ENCODE measurements around the gene DNAL4. TPM values are rescaled to one million over a fixed set of nuclear protein-coding genes. Genes with fewer than 3 reads are reported as not detected.

DNAL4 gene
- total RNA-seq, 1 donor from 2014 or later, result 5.5 TPM

DNA sequence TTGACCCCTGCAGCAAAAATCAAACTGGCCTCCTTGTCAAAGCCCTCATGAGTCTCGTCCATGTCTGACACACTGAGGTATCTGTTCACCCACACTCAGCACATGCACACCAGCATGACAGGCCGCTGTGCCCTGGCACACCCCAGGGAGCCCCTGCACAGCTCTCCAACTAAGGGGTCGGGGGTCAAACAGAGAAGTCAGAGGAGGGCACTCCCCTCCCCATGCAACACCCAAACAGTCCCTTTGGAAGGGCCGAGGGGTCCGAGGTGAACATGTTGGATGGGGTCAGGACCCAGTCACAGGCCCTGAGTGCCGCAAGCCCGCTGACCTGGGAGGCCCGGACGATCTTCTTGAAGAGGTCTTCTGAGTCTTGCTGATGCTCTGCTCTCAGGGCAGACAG, 52.8 kb downstream of the DNAL4 start:
- intact Hi-C loops (cut with micrococcal nuclease), result no loop called here
- Mint-ChIP-seq H3K27ac (peak overlapping the region; percentile 45), H3K36me3 (ENCODE audit: low read depth) (peaks cover 81% of the 10 kb centered on the region), H3K9me3 (no peaks in the 10 kb centered on the region), H3K4me1 (peaks cover 18% of the 10 kb centered on the region), H3K4me3 (no peak overlapping the region), H3K27me3 (no peaks in the 10 kb centered on the region)
- no peak for DNase-seq

DNA sequence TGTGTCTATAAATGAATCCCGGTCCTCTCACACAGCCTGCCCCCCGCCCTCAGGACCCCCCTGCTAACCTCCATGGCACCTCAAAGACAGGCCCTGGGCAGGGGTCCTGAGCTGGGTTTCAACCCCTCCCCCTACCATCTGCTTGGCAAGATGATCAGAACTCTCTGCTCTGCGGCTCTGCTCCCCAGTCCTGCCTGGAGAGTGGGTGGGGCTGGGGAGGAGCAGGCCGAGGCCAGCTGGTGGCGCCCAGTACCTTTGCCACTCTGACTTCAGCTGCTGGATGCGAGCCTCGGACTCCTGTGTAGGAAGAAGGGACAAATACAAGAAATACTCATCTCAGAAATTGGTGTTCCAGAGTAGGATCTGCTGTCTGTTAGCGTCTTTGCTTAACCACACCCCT, 53.2 kb downstream of the DNAL4 start:
- Mint-ChIP-seq H3K4me3 (no peak overlapping the region), H3K4me1 (peaks cover 22% of the 10 kb centered on the region), H3K9me3 (no peaks in the 10 kb centered on the region), H3K27me3 (no peaks in the 10 kb centered on the region), H3K36me3 (ENCODE audit: low read depth) (peaks cover 80% of the 10 kb centered on the region), H3K27ac (peak overlapping the region; percentile 45)
- intact Hi-C loops (cut with micrococcal nuclease), result no loop called here
- DNase-seq, result no peak

DNA sequence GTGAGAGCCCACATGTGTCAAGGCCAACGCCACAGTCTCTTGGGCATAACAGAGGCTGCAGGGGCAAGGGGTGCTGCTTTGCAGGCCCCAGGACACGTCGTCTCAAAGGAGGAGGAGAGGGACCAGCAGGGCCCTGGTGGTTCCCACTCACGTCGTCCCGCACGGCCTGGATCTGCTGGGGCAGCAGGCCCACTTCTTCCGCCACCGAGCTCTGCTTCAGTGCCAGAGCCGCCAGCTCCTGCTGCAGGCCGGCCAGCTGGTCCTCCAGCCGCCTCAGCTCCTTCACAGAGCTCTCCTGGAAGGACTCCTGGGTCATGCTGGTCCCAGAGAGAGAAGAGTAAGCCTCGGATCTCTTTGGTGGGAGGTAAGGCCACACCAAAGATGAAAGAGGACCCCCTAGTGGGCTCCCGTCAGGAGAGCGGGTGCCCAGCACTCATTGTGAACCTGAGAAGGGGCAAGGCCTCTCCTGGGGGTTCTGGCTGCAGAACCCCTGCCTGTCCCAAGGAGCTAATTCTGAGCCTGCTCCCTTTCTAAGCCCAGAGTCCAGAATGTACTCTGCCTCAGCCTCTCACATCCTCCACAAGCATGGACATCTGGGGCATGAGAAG, 53.7 kb downstream of the DNAL4 start:
- no peak for DNase-seq
- no peak overlapping the region for H3K4me3 Mint-ChIP-seq
- H3K27me3 Mint-ChIP-seq, result no peaks in the 10 kb centered on the region
- H3K9me3 Mint-ChIP-seq, result no peaks in the 10 kb centered on the region
- H3K36me3 Mint-ChIP-seq (ENCODE audit: low read depth), result peaks cover 79% of the 10 kb centered on the region
- intact Hi-C loops (cut with micrococcal nuclease), result no loop called here
- peak overlapping the region; percentile 17 for H3K27ac Mint-ChIP-seq
- peaks cover 24% of the 10 kb centered on the region for H3K4me1 Mint-ChIP-seq

DNA sequence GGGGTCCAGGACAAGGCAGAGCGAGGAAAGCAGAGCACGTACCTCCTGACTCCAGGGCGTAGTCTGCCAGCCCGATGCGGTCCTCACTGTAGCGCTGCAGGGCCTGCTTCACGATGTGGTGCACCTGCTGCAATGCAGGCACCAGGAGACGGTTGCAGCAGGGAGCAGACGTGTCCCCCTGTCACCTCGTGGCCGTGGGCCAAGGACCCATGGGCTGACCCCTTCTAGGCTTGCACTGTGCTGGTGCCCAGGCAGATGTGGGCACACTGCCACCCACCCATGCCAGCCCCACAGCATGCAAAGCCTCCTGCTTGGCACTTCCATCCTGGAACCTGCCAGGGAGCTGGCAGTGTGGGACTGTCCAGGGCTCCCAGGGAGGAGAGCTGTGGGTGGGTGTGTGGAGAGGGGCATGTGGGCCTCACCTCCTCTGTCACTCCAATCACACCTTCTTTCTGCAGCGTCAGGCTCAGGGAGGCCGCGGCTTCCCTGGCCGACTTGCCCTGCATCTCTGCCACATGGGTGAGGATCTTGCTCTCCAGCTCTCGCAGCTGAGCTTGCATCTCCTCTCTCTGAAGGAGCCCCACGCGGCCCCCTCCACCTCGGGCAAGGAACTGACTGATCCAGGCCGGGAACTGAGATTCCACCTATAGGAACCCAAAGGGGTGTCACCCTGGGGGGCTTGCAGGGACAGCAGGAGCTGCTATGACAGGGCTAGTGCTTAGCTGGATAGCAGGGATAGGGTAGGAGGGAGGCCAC, 54.5 kb downstream of the DNAL4 start:
- Mint-ChIP-seq H3K27ac (peak overlapping the region; percentile 17), H3K27me3 (no peaks in the 10 kb centered on the region), H3K4me1 (peaks cover 30% of the 10 kb centered on the region), H3K4me3 (no peak overlapping the region), H3K36me3 (ENCODE audit: low read depth) (peaks cover 78% of the 10 kb centered on the region), H3K9me3 (no peaks in the 10 kb centered on the region)
- no peak for DNase-seq
- intact Hi-C loops (cut with micrococcal nuclease), result no loop called here

DNA sequence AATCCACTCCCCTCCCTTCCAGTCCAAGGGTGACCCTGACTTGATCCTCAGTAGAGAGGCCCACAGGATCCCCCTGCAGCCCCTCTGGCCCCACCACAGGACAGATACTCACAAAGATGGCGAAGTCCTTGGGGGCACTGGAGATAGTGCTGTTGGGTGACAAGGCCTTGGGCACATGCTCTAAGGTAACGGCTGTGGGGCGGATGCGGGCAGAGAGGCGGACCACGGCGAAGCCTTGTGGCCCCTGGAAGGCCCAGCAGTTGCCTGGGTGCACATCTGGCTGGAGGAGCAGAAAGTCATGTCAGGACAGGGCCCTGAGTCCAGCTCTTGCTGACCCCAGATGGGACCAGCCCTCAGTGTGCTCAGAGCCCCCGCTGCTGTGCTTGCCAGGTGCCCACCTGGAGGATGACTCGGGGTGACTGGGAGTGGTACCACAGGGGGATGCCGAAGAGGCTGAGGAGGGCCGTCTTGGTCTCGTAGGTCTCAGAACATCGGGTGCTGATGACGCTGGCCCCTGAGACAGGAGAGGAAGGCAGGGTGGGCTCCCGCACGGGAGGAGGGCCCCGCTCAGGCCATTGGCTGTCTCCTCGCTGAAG, 55.4 kb downstream of the DNAL4 start:
- no peak overlapping the region for H3K4me3 Mint-ChIP-seq
- H3K4me1 Mint-ChIP-seq, result peaks cover 34% of the 10 kb centered on the region
- no peaks in the 10 kb centered on the region for H3K9me3 Mint-ChIP-seq
- intact Hi-C loops (cut with micrococcal nuclease), result no loop called here
- peak overlapping the region; percentile 76 for H3K27ac Mint-ChIP-seq
- peaks cover 81% of the 10 kb centered on the region for H3K36me3 Mint-ChIP-seq (ENCODE audit: low read depth)
- DNase-seq, result no peak
- H3K27me3 Mint-ChIP-seq, result no peaks in the 10 kb centered on the region

DNA sequence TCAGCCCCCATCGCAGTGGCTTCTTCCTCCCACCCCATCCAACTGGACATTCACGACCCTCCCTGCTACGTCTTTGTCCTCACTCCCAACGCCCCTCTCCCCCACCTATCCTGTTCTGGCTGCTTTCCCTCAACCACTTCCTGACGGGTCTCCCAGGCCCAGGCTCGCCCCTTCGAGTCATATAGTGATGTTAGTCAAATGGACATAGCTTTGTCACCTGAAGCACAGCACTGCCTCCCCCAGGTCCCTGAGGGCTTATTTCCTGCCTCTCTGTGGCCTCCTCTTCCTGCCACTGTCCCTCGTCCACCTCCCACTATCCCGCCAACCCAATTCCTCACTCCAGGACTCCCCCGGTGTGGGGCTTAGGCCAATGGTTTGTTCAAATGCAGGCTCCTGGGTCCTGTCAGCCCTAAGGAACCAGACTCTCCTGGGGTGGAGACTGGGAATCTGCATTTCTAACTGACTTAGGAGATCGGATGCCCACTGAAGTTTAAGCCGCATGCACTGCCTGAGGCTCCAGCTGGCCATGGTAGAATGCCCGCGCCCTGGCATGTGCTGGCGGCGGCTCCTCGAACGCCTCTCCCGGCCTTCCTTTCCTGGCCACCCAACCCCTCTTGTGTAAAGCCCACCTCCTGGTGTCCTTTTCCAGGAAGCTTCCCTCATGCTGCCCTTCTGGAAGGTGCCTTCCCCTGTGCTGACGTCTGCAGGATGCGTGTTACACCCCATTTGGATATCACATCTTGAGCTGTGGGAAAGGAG, 56.5 kb downstream of the DNAL4 start:
- intact Hi-C loops (cut with micrococcal nuclease), result no loop called here
- H3K4me1 Mint-ChIP-seq, result peaks cover 40% of the 10 kb centered on the region
- no peak for DNase-seq
- no peak overlapping the region for H3K4me3 Mint-ChIP-seq
- no peaks in the 10 kb centered on the region for H3K27me3 Mint-ChIP-seq
- no peaks in the 10 kb centered on the region for H3K9me3 Mint-ChIP-seq
- peak overlapping the region; percentile 63 for H3K27ac Mint-ChIP-seq
- peaks cover 76% of the 10 kb centered on the region for H3K36me3 Mint-ChIP-seq (ENCODE audit: low read depth)

DNA sequence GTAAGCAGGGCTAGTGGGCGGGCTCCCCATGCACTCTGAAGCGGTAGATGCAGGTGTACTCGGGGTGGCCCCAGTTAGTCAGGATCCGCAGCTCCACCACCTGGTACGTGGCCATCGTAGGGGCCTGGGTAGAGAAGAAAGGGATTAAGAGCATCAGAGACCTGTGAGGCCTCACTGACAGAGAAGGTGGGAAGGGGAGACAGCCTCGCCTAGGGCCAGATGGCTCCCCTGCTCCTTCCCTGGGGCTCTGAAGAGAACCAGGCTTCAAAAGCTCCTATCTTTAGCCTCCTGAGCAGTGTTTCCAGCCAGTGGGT, 57.7 kb downstream of the DNAL4 start:
- Mint-ChIP-seq H3K4me3 (no peak overlapping the region), H3K27me3 (no peaks in the 10 kb centered on the region), H3K9me3 (no peaks in the 10 kb centered on the region), H3K36me3 (ENCODE audit: low read depth) (peaks cover 68% of the 10 kb centered on the region), H3K4me1 (peaks cover 38% of the 10 kb centered on the region), H3K27ac (peak overlapping the region; percentile 49)
- no peak for DNase-seq
- intact Hi-C loops (cut with micrococcal nuclease), result no loop called here

DNA sequence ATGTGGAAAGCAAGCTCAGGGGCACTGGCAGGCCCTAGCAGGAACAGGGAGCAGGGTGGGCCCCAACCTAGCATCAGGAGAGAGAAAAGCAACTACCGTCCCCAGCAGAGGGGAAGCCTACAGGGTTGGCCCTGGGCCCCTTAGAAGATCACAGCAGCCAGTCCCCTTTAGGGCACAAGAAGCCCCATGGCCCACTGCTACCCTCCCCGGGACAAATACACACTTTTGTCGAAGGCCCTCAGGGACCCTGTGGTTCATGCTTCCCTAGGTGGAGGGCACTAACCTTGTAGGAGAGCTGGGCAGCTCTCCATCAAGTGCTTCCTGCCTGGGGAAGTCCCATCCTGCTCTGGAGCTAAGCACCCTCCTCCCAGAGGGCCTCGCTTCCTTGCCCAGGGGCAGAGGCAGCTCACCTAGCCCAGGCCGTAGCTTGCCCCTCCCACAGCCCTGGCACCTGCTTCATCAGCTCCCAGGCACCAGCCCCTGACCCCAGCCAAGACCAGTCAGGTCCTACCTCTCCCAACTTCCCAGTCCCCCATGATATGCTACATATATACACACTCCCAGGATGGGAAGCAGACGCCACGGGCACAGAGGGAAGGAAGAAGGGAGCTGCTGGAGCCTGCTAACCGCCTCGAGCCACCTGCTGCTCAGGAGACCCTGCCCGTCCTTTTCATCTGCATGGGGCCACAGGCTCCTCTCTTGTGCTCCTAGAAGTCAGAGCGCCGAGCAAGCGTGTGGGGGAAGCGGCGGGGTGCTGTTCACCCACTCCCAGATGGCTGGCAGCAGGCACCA, 58.3 kb downstream of the DNAL4 start:
- intact Hi-C loops (cut with micrococcal nuclease), result no loop called here
- no peak overlapping the region for H3K4me3 Mint-ChIP-seq
- H3K36me3 Mint-ChIP-seq (ENCODE audit: low read depth), result peaks cover 67% of the 10 kb centered on the region
- H3K27ac Mint-ChIP-seq, result peak overlapping the region; percentile 49
- peak; percentile 71 for DNase-seq
- no peaks in the 10 kb centered on the region for H3K9me3 Mint-ChIP-seq
- H3K4me1 Mint-ChIP-seq, result peaks cover 35% of the 10 kb centered on the region
- H3K27me3 Mint-ChIP-seq, result no peaks in the 10 kb centered on the region

DNA sequence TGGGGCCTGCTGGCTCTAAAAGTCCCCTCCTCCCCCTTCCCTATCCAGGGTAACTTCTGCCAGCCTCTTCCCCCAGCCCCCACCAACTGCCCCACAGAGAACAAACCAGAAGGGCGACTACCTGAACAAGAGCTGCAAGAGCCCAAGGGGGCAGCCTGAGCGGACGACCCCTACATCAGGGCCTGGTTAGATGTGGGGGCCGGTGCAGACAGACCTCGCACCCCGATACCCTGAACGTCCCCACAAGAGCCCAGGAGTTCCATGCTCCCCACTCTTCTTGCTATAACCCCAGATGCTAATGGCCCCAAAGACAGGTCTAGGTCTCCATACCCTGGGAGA, 58.8 kb downstream of the DNAL4 start:
- Mint-ChIP-seq H3K36me3 (ENCODE audit: low read depth) (peaks cover 71% of the 10 kb centered on the region), H3K4me3 (no peak overlapping the region), H3K27me3 (no peaks in the 10 kb centered on the region), H3K27ac (peak overlapping the region; percentile 49), H3K4me1 (peaks cover 35% of the 10 kb centered on the region), H3K9me3 (no peaks in the 10 kb centered on the region)
- intact Hi-C loops (cut with micrococcal nuclease), result no loop called here
- DNase-seq, result no peak

DNA sequence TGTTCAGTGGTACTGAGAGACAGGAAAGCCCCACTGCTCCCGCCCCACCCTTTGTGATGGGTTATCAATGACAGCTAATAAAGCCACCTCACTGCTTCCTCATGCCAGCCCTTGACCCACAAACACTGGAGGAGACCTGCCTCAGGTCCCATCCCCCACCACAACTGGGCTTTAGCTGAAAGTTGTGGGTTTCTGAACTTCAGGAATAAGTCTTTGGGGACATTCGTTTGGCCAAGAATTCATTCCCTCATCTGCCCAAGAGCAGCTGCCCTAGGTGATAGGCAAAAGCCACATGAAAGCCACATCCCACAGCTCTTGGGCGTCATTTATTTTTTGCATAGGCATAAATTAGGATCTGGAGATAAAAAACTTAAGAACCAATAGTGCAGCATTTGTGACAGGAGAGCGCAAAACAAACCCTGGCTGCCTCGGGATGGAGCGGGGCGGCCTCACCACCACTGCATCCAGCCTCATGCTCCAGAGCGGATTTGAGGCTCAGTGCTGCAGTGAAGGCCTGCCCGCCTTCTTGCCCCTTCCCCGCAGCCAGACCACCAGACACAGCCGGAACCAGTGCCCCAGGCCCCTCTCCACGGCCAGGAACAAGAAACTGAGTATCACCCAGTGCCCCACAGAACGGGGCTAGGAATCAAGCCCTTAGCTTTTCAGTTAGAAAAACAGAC, 59.4 kb downstream of the DNAL4 start:
- DNase-seq, result no peak
- Mint-ChIP-seq H3K27me3 (no peaks in the 10 kb centered on the region), H3K4me3 (no peak overlapping the region), H3K4me1 (peaks cover 35% of the 10 kb centered on the region), H3K36me3 (ENCODE audit: low read depth) (peaks cover 70% of the 10 kb centered on the region), H3K9me3 (no peaks in the 10 kb centered on the region), H3K27ac (peak overlapping the region; percentile 49)
- intact Hi-C loops (cut with micrococcal nuclease), result no loop called here

DNA sequence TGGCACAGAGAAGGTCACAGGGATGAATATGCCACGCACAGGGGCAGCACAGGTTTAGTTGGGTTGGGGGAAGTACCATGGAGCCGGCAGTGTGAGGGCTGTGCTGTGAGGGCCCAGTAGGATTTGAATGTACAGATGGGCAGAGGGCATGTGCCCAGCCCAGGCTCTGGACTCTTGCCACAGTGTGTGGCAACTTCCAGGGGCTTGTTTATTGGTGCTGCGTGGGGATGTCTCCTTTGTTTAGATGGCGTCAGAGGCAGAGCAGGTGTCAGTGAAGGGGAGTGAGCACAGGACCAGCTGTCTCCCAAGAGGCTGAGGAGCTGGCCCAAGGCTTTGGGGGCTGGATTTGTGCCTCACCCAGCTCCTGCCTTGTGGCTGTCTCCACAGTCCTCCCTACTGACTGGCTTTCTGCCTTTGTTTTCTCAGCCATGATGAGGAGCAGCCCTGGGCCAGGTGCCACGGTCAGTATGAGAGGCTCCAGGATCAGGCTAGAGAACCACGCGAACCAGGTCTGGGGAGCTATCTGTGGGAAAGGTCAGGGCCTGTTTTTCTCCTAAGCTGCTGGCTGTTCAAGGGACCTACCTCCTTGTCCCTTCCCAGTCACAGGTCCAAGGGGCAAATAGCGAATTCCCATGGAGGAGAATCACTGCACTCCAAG, 60.1 kb downstream of the DNAL4 start:
- intact Hi-C loops (cut with micrococcal nuclease), result no loop called here
- DNase-seq, result no peak
- Mint-ChIP-seq H3K9me3 (no peaks in the 10 kb centered on the region), H3K36me3 (ENCODE audit: low read depth) (peaks cover 70% of the 10 kb centered on the region), H3K27me3 (no peaks in the 10 kb centered on the region), H3K4me3 (no peak overlapping the region), H3K4me1 (peaks cover 35% of the 10 kb centered on the region), H3K27ac (peak overlapping the region; percentile 56)

DNA sequence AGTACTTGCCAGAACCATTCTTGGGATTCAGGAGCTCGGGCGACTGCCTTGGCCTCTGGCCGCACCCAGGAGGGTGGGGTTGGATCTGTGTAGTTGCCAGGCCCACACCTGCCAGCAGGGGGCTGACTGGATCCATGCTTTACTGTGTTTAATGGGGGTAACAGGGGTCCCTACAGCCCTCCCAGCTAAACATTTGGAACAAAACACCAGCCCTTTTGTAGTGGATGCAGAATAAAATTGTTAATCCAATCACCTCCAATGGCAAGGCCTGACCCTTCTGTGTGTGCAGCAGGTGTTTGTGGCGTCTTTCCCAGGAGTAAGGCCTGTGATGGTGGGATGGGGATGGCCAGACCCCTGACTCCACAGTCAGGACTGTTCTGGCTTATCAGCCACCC, 60.6 kb downstream of the DNAL4 start:
- Mint-ChIP-seq H3K4me3 (no peak overlapping the region), H3K4me1 (peaks cover 34% of the 10 kb centered on the region), H3K27me3 (no peaks in the 10 kb centered on the region), H3K27ac (peak overlapping the region; percentile 56), H3K9me3 (no peaks in the 10 kb centered on the region), H3K36me3 (ENCODE audit: low read depth) (peaks cover 69% of the 10 kb centered on the region)
- intact Hi-C loops (cut with micrococcal nuclease), result no loop called here
- peak; percentile 85 for DNase-seq

All from activated CD4-positive, alpha-beta T cell treated with anti-CD3 and anti-CD28 coated beads, Interleukin-2, amount 10 ng/mL, durations not matched to agents 24 days and 14 days (primary cell).